GM20431 (cell line): ENCODE data around the gene MBNL2.

ENCODE experiments used
- in situ Hi-C: fragments of 300-500 bp; cut with MseI, MboI; formaldehyde crosslinking; loops from one replicate; pipeline ENCODE4 v1.15.0; 2020; ENCODE audit warnings: low sequenced_read_pairs; ENCODE audit not compliant: unreplicated experiment

MBNL2 gene

GRCh38 chr13:97364031-97364430 lies 141.9 kb downstream of the MBNL2 start:
- in situ Hi-C loops, result no loop called here

- in situ Hi-C loops, result no loop called here
Measured at GRCh38 chr13:97364827-97365226, 142.7 kb downstream of the MBNL2 start.

GRCh38 chr13:97366172-97366688 lies 144.1 kb downstream of the MBNL2 start:
- in situ Hi-C loops, result no loop called here

- in situ Hi-C loops, result no loop called here
Measured at GRCh38 chr13:97367016-97367822, 145.1 kb downstream of the MBNL2 start.

GRCh38 chr13:97369261-97369893 lies 147.2 kb downstream of the MBNL2 start:
- in situ Hi-C loops, result no loop called here

- in situ Hi-C loops, result no loop called here
Measured at GRCh38 chr13:97371486-97372109, 149.5 kb downstream of the MBNL2 start.

- in situ Hi-C loops, result no loop called here
Measured at GRCh38 chr13:97372936-97373335, 150.8 kb downstream of the MBNL2 start.

- in situ Hi-C loops, result no loop called here
Measured at GRCh38 chr13:97373787-97374186, 151.7 kb downstream of the MBNL2 start.

- in situ Hi-C loops, result no loop called here
Measured at GRCh38 chr13:97376981-97377380, 154.8 kb downstream of the MBNL2 start.

- in situ Hi-C loops, result no loop called here
Measured at GRCh38 chr13:97379386-97379785, 157.3 kb downstream of the MBNL2 start.

GRCh38 chr13:97380696-97381095 lies 158.6 kb downstream of the MBNL2 start:
- in situ Hi-C loops, result no loop called here

GRCh38 chr13:97381189-97381588 lies 159.1 kb downstream of the MBNL2 start:
- in situ Hi-C loops, result no loop called here

GRCh38 chr13:97382276-97382675 lies 160.1 kb downstream of the MBNL2 start:
- in situ Hi-C loops, result no loop called here

GRCh38 chr13:97384371-97384770 lies 162.2 kb downstream of the MBNL2 start:
- in situ Hi-C loops, result no loop called here

- in situ Hi-C loops, result no loop called here
Measured at GRCh38 chr13:97385146-97385545, 163.0 kb downstream of the MBNL2 start.

GRCh38 chr13:97385854-97386253 lies 163.7 kb downstream of the MBNL2 start:
- in situ Hi-C loops, result no loop called here

GRCh38 chr13:97386801-97387484 lies 164.8 kb downstream of the MBNL2 start:
- in situ Hi-C loops, result no loop called here

GRCh38 chr13:97387485-97387839 lies 165.3 kb downstream of the MBNL2 start:
- in situ Hi-C loops, result no loop called here

GRCh38 chr13:97387890-97388289 lies 165.8 kb downstream of the MBNL2 start:
- in situ Hi-C loops, result no loop called here

GRCh38 chr13:97388373-97388772 lies 166.2 kb downstream of the MBNL2 start:
- in situ Hi-C loops, result no loop called here
